MCF 10A (cell line): ENCODE measurements around the gene RBM18. TPM values are rescaled to one million over a fixed set of nuclear protein-coding genes. Genes with fewer than 3 reads are reported as not detected.

Experiments used
- BruUV-seq: library from RNA; stranded (reverse); fragments of 400-500 nt; replicated peaks from 2 replicates; lab custom pipeline; 2021; lab: Mats Ljungman, UMichigan
- CTCF ChIA-PET: fragments of 300-600 bp; sonication (Branson Sonifier 250); formaldehyde crosslinking; extraction: SDS; loops from one replicate; lab custom pipeline; 2021; ENCODE audit warnings: antibody characterized with exemption, inconsistent platforms; lab: Yijun Ruan, JAX
- POLR2A ChIA-PET: fragments of 300-600, 350-650 bp; sonication (Branson Sonifier 250); formaldehyde crosslinking; extraction: SDS; loops from one replicate; lab custom pipeline; 2020; ENCODE audit warnings: antibody characterized with exemption, inconsistent platforms; lab: Yijun Ruan, JAX
- DNase-seq: peaks from one replicate; pipeline ENCODE4 v3.0.0-alpha.2; 2018; ENCODE audit not compliant: unreplicated experiment
- H3K27ac Mint-ChIP-seq: one replicate; pipeline ENCODE4 v1.8.0; 2022; ENCODE audit warnings: mild to moderate bottlenecking, low read depth, mixed read lengths; ENCODE audit not compliant: unreplicated experiment
- H3K27me3 Mint-ChIP-seq: one replicate; pipeline ENCODE4 v1.8.0; 2022; ENCODE audit warnings: mixed read lengths; ENCODE audit not compliant: insufficient read depth, unreplicated experiment
- H3K36me3 Mint-ChIP-seq: one replicate; pipeline ENCODE4 v1.8.0; 2022; ENCODE audit warnings: mild to moderate bottlenecking, moderate library complexity, mixed read lengths; ENCODE audit not compliant: insufficient read depth, unreplicated experiment
- H3K4me1 Mint-ChIP-seq: one replicate; pipeline ENCODE4 v1.8.0; 2022; ENCODE audit warnings: mixed read lengths; ENCODE audit not compliant: insufficient read depth, unreplicated experiment
- H3K4me3 Mint-ChIP-seq: one replicate; pipeline ENCODE4 v1.8.0; 2022; ENCODE audit warnings: mild to moderate bottlenecking, moderate library complexity, mixed read lengths; ENCODE audit not compliant: unreplicated experiment
- H3K9me3 Mint-ChIP-seq: one replicate; pipeline ENCODE4 v1.8.0; 2022; ENCODE audit warnings: mixed read lengths; ENCODE audit not compliant: unreplicated experiment
- intact Hi-C: fragments of 100-400 bp; cut with micrococcal nuclease; formaldehyde crosslinking; loops from 2 replicates; pipeline ENCODE4 v1.14.1; 2022
- total RNA-seq: library from RNA; stranded (reverse); gene quantifications from 2 replicates; pipeline ENCODE4 v1.2.3, GENCODE V29; 2022
- TF ChIP-seq, protein P1 (sequence below): fragments of 200-600 bp; IDR thresholded peaks from one replicate; pipeline ENCODE4 v1.8.0; 2022; ENCODE audit warnings: antibody characterized with exemption, mild to moderate bottlenecking; ENCODE audit not compliant: unreplicated experiment

Gene RBM18
- total RNA-seq, 1 experiment from 2014 or later, result 44.4 TPM

GRCh38 chr9:122228191-122228567 lies 36.5 kb downstream of the RBM18 start:
- POLR2A ChIA-PET, result interaction anchor here (1.1 kb wide), 1 partner anchor 37 kb away, joined by 3 read pairs; the partner anchor contains the start of genes MRRF and RBM18

DNA sequence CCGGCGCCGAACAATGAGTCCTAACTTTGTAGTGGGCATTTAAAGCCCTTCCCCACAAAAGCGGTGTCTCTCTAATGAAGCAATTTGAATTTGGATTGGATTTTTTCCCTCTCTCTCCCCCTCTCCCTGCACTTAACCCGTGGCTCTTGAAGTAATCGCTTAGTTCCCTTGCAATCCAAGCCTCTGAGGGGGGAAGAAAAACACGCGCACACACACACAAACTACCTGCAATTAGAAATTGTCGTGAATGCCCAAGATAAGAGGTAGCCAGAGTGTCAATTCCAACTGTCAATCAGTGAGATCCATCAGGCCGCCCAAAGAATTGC lies 37.1 kb downstream of the RBM18 start:
- TF ChIP-seq, protein P1, sequence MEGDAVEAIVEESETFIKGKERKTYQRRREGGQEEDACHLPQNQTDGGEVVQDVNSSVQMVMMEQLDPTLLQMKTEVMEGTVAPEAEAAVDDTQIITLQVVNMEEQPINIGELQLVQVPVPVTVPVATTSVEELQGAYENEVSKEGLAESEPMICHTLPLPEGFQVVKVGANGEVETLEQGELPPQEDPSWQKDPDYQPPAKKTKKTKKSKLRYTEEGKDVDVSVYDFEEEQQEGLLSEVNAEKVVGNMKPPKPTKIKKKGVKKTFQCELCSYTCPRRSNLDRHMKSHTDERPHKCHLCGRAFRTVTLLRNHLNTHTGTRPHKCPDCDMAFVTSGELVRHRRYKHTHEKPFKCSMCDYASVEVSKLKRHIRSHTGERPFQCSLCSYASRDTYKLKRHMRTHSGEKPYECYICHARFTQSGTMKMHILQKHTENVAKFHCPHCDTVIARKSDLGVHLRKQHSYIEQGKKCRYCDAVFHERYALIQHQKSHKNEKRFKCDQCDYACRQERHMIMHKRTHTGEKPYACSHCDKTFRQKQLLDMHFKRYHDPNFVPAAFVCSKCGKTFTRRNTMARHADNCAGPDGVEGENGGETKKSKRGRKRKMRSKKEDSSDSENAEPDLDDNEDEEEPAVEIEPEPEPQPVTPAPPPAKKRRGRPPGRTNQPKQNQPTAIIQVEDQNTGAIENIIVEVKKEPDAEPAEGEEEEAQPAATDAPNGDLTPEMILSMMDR, result no peak
- no TSS peak for BruUV-seq
- Mint-ChIP-seq H3K36me3 (no peaks in the 10 kb centered on the region), H3K27ac (no peak overlapping the region), H3K9me3 (no peaks in the 10 kb centered on the region), H3K27me3 (no peaks in the 10 kb centered on the region), H3K4me1 (no peaks in the 10 kb centered on the region), H3K4me3 (no peak overlapping the region)
- CTCF ChIA-PET, result no interaction called here
- POLR2A ChIA-PET, result interaction anchor here (1.1 kb wide), 1 partner anchor 37 kb away, joined by 3 read pairs; the partner anchor contains the start of genes MRRF and RBM18
- no peak for DNase-seq
- intact Hi-C loops, result no loop called here

More at GRCh38 chr9:122228191-122228567, 36.5 kb downstream of the RBM18 start:
- no TSS peak for BruUV-seq
- Mint-ChIP-seq H3K9me3 (no peaks in the 10 kb centered on the region), H3K27me3 (no peaks in the 10 kb centered on the region), H3K4me3 (peak overlapping the region; percentile 26), H3K4me1 (no peaks in the 10 kb centered on the region), H3K36me3 (no peaks in the 10 kb centered on the region), H3K27ac (no peak overlapping the region)
- TF ChIP-seq, protein P1, result no peak
- CTCF ChIA-PET, result no interaction called here
- intact Hi-C loops, result no loop called here
- no peak for DNase-seq

DNA sequence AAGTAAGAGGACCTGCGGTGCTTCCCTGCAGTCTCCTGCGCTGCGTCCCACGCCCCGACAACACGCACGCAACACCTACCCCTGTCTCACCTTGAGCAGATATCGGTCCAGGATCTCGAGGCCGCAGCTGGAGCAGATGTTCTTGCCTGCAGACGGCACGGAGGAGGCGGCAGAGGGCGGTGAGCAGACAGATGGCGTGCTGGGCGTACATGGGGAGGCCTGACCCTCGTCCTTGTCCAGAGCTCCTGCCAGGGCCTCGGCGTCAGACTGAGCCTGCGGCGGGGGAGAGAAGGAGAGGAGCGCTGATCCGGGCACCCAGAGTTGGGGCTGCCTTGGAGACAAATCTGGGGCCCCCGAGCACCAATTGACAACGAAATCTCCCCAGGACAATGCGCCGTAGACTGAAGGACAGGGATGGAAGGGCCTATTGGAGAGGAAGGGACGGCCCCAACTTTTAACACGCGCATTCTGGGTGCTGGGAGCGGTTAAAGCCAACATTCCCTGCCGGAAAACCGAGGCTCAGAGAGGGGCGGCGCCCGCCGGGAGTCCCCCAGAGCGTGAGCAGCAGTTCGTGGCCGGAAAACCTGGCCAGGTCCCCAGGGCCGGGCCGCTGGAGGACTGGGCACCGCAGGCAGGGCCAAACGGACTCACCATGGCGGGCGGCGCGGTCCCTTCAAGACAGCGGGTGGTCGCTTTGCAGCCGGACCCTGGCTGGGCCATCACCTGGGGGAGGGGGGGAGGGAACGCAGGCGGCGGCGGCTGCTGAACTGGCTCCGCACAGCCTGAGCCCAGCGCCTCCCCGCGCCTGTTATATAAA lies 37.7 kb downstream of the RBM18 start:
- intact Hi-C loops, result no loop called here
- no peak for DNase-seq
- H3K9me3 Mint-ChIP-seq, result no peaks in the 10 kb centered on the region
- TF ChIP-seq, protein P1, result no peak
- H3K27me3 Mint-ChIP-seq, result no peaks in the 10 kb centered on the region
- ChIA-PET CTCF (no interaction called here), POLR2A (no interaction called here)
- H3K4me3 Mint-ChIP-seq, result no peak overlapping the region
- H3K4me1 Mint-ChIP-seq, result no peaks in the 10 kb centered on the region
- no peaks in the 10 kb centered on the region for H3K36me3 Mint-ChIP-seq
- no peak overlapping the region for H3K27ac Mint-ChIP-seq
- BruUV-seq, result no TSS peak

GRCh38 chr9:122226142-122226757 lies 38.4 kb downstream of the RBM18 start:
- H3K36me3 Mint-ChIP-seq, result no peaks in the 10 kb centered on the region
- intact Hi-C loops, result no loop called here
- POLR2A ChIA-PET, result no interaction called here
- TF ChIP-seq, protein P1, result no peak
- BruUV-seq, result no TSS peak
- CTCF ChIA-PET, result no interaction called here
- H3K9me3 Mint-ChIP-seq, result no peaks in the 10 kb centered on the region
- no peak for DNase-seq
- H3K4me1 Mint-ChIP-seq, result no peaks in the 10 kb centered on the region
- H3K4me3 Mint-ChIP-seq, result no peak overlapping the region
- H3K27ac Mint-ChIP-seq, result no peak overlapping the region
- no peaks in the 10 kb centered on the region for H3K27me3 Mint-ChIP-seq
